Nucleus accumbens (tissue), 56 donors: Measurements from ENCODE around the gene SARNP.
"Not testable (repeated sequence)": the region's sequence is repeated elsewhere in the genome, so short reads cannot be mapped to it uniquely, and the experiment has no call there.

Experiments
- DNase-seq, 56 donors: peaks; one replicate each; lab custom pipeline; 2025; lab: John Stamatoyannopoulos, UW

SARNP gene

DNA sequence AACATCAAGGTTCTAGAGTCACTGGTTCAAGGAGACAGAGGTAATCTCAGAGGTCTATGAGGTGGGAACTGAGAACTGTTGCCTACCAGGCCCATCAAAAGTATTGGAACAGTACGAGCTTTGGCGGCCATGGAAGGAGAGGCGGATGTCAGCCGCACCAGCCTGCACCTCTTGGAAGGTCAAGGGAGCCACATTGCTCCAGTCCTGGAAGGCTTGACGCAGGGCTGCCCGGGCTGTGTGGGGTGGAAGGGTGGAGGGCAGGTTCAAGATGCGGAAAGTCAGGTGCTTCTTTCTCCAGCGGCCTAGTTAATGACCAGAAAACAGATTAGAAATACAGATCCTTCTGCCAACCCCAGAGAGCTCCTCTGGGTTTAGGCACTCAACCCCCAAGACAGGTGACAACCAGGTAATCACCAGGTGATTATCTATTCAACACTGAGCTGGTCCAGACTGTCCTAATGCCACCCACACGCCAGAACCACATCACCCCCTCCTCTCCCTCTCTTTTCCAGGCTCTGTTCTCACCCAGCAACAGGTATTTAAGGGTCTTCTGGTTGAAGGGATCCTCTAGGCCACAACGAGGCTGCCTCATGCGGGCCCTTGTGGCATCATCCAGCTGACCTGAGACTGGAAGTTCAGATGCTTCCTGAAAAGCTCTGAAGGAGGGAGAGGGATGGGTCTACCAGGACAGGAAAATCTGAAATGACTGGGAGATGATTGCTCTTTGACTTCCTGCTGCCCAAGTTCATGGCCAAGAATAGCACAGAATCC, 23.2 kb upstream of the SARNP start:
- no peak for DNase-seq

DNA sequence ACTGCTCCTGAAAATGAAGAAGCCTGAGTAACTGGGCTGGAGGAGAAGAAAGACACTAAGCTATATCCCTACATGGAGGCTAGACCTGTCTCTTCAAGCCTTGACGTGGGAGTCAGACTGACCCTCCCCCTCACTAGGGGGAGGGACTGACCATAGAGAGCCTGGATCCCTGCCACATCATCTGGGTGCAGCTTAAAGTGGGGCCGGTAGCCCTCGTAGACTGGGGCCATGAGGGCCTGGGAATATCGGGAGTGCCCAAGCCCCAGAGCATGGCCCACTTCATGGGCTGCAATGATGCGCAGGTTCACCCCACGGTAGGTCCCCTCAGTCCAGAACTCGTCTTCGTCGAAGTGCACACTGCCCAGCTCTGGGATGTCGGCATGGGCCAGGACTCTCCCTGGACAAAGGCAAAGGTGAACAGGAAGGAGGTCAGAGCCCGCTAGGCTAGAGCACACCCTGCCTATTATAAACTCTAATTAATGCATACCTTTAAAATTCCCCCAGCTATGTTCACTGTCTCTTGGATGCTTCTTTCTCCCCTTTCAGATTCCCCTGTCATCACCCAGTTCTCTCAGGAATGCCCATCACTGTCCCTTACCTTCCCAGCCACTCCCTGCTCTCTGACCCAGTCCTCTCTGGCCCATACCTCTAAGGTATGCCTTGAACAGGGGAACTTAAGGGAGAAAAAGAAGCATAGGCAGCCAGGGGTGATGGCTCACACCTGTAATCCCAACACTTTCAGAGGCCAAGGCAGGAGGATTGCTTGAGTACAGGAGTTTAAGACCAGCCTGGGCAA, 22.0 kb upstream of the SARNP start:
- no peak for DNase-seq

DNA sequence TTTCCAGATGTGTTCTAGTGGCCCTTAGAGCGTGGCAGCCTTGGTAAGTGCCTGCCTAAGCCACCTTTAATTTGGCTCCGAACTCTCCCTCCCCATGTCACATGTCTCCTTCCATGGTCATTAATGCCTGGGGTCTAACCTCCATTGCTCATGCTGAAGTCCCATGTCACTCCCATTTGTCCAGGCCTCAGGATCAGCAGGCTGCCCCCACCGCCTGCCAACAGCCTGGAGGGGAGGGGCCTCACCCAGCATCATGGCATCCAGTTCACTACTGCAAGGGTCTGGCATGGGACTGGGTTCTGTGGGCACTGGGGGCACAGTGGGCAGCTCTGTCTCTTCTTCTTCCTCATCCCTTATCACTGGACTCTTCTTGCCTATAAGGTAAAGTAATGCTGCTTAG, 20.8 kb upstream of the SARNP start:
- no peak for DNase-seq

DNA sequence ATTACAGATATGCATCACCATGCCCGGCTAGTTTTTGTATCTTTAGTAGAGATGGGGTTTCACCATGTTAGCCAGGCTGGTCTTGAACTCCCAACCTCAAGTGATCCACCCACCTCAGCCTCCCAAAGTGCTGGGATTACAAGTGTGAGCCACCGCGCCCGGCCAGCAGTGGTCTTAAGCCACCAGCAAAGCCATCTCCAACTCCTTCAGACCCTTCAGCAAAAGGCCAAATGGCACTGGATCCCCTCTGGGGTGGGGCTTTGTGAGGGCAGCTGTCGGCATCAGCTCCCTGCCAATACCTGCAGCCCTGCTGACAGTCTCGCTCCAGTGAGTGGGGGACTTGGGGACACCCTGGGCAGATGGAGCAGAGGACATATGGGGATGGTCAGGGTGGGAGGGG, 16.9 kb upstream of the SARNP start:
- DNase-seq, result not testable (repeated sequence)

GRCh38 chr12:55833056-55833455, 15.5 kb upstream of the SARNP start:
- no peak for DNase-seq

DNA sequence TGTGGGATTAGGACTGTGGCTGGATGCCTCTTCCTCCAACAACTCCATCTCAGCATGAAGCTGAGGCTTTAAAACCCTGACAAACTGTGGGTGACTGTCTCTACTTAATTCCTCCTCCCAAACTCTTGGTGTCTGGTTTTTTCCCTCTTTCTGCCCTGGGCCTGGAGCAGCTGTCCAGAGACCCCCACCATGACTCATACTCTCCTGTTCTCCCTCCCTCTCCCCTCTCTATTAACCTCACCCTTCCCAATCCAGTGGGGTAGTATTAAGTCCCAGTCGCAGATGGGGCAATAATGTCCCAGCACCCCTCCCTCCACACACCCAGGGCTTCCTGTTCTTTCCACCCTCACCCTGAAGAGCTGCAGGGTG, 13.9 kb upstream of the SARNP start:
- DNase-seq, result no peak

GRCh38 chr12:55830601-55831446, 13.3 kb upstream of the SARNP start:
- peak in 54 of 56 donors; percentile 43 to 90 (median 76) for DNase-seq

DNA sequence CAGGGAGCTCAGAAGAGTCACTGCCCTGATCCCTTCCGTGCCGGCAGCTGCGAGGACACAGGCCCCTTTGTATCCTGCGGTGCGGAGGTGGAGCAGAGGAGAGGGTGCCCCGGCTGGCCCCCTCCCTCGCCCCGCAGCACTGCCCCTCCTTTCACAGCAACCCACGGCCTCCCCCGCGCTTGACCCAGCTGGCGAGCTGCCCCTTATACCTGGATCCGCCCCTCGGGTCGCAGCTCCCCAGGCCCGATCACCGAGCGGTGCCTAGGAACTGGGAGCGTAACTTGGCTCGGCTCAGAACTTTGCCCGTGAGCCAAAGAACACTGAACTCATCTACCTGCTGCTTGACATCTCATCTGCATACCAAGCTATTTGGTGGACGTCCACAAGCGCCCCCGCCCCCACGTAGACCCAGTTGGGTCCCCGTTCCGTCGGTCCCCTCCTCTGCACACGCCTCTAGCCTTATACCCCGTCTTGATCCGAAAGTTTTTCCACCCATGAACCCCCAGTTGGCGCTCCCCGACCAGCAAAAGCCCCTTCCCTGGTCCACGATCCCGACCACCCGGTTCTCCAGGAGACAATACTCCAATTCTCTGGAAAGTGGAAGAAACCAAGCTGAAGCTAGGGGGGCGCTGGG, 12.6 kb upstream of the SARNP start:
- DNase-seq, result peak in 52 of 56 donors; percentile 43 to 92 (median 80)

DNA sequence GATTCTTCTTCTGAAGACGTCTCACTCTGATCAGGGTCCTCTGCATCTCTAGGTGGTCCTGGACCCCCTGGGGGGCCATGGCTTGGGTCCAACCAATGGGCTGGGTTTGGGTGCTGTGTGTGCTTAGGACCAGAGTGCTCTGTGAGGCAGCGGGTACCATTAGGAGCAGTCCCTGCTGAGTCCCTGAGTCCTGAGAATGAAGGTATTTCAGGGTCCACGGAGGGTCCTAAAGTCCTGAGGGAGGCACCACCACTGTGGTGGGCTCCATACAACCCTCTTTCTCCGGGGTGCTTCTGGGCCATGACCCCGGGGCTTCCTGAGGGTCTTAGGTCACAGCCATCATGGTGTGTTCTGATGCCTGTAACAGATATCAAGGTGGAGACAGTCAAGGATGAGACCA, 10.8 kb upstream of the SARNP start:
- no peak for DNase-seq

DNA sequence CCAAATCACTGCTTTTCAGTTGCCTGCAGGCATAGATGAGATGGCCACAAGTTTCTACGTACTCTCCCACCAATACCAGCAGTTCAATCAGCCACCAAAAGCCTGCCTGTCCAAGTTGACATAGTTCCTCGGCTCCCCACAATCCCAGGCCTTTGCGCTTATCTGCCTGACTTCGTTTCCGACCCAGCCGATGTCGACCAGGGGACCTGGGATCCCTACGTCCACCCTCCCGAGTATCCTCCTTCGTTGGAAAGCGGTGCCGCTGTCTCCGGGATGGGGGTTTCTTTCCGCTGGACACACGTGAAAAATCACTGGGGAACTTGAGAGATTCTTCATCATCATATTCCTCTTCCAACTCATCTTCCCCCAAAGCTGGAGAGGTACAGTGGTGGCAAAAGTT, 10.3 kb upstream of the SARNP start:
- DNase-seq, result no peak

GRCh38 chr12:55824726-55825125, 7.2 kb upstream of the SARNP start:
- no peak for DNase-seq

GRCh38 chr12:55823419-55823818, 5.9 kb upstream of the SARNP start:
- no peak for DNase-seq

GRCh38 chr12:55822228-55822627, 4.7 kb upstream of the SARNP start:
- DNase-seq, result no peak

- DNase-seq, result no peak
Observed at GRCh38 chr12:55820679-55821078, 3.2 kb upstream of the SARNP start.

DNA sequence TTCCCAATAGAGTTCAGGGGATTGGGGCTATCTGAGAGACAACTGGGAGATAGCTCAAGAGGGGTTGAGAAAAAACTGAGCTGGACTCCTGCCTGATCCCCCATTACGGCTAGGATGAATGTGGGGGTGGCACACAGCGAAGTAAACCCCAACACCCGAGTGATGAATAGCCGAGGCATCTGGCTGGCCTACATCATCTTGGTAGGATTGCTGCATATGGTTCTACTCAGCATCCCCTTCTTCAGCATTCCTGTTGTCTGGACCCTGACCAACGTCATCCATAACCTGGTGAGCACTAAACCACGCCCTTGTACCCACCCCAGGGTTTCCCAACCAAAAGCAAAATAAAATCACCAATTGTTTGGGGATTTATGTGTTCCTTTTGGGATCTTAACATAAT, 1.4 kb upstream of the SARNP start:
- no peak for DNase-seq

- peak in 1 of 56 donors; percentile 70 for DNase-seq
Observed at GRCh38 chr12:55818140-55818728, 710 bp upstream of the SARNP start.

- peak in 3 of 56 donors; percentile 7 to 34 (median 17) for DNase-seq
Observed at GRCh38 chr12:55816881-55817344, 611 bp downstream of the SARNP start.

GRCh38 chr12:55815473-55815872, 2.1 kb downstream of the SARNP start:
- no peak for DNase-seq

GRCh38 chr12:55814257-55814656, 3.3 kb downstream of the SARNP start:
- no peak for DNase-seq

GRCh38 chr12:55812088-55812487, 5.4 kb downstream of the SARNP start:
- DNase-seq, result no peak
